ENCODE results near the gene CYP2S1.
"Not testable (repeated sequence)": the region's sequence is repeated elsewhere in the genome, so short reads cannot be mapped to it uniquely, and the experiment has no call there.

Gene CYP2S1

GRCh38 chr19:41195675-41196497, 2.9 kb downstream of the CYP2S1 start:
- DNase-seq, result no peak

- DNase-seq, result no peak
These were observed 5.5 kb downstream of the CYP2S1 start for GRCh38 chr19:41198559-41198958.

DNA sequence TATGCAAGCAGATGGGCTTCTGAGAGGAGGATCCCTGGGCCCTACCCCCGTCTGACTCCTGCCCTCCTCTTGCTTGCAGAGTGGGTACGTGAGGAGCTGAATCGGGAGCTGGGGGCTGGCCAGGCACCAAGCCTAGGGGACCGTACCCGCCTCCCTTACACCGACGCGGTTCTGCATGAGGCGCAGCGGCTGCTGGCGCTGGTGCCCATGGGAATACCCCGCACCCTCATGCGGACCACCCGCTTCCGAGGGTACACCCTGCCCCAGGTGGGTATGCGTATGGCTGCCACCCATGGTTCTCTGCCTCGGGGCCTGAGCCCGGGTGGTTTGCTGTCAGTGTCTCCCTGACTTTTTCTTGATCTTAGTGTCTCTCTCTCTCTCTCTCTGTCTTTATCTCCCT, 10.4 kb downstream of the CYP2S1 start:
- DNase-seq, result no peak

- DNase-seq, result not testable (repeated sequence)
These were observed 11.3 kb downstream of the CYP2S1 start for GRCh38 chr19:41204338-41204737.

- no peak for DNase-seq
These were observed 13.0 kb downstream of the CYP2S1 start for GRCh38 chr19:41205995-41206394.

- DNase-seq, result no peak
These were observed 13.4 kb downstream of the CYP2S1 start for GRCh38 chr19:41206456-41206855.

DNA sequence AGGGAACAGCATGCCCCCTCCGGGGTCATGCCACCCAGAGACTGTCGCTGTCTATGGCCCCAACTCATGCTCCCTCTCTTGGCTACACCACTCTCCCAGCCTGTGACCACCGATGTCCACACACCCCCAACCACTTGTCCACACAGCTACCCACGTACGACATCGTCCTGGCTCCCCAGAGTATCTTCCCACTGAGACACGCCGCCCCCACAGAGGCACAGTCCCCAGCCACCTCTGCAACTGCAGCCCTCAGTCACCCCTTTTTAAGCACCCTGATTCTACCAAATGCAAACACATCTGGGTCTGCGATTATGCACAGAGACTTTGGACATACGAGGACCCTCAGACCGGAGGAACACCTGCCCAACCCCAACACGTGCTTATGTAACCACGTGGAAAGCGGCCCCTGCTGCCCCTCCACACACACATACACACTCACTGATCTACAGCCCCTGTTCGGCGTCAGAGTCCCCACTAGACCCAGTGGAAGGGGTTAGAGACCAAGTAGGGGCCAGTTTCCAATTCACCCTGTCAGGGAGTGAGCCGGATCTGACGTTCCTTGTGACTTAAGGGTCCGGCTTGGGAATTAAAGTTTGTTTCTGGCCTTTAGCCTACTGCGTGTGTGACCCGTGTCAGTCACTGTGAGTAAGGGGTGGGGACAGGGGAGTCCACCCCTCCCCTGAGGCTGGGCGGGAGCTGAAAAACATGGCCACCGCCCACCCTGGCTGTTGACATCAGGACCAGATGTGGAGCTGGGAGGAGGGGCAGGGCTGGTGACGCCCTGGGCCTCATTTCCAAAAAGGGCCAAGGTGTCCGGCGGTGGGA, 14.1 kb downstream of the CYP2S1 start:
- no peak for DNase-seq

DNA sequence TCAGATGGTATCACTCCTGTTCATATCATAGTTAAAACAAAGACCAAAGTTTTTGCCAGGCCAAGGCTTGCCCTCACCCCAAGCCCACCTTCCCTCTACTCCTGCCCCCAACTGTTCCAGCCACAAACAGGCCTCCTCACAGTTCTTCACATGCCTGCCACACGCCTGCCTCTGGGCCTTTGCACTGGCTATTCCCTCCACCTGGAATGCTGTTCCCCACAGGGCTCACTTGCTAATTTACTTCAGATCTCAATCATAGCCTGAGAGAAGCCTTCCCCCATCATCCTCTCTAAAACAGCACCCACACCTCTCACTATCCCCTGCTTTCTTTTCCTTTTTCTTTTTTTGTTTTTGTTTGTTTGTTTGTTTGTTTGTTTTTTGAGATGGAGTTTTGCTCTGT, 21.1 kb downstream of the CYP2S1 start:
- no peak for DNase-seq

GRCh38 chr19:41217741-41218140, 24.7 kb downstream of the CYP2S1 start:
- no peak for DNase-seq

DNA sequence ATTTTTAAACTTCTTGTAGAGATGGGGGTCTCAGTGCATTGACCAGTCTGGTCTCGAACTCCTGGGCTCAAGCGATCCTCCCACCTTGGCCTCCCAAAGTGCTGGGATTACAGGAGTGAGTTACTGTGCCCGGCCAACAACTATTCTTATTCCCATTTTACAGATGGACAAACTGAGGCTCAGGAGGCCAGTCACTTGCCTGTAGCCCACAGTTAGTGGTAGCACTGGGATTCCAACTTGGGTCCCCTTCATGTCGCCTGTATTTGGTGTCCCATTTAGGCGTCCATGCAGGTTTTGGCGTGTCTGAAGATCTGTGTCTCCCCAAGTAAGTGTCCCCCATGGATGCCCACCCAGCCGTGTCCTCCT, 25.2 kb downstream of the CYP2S1 start:
- no peak for DNase-seq

DNA sequence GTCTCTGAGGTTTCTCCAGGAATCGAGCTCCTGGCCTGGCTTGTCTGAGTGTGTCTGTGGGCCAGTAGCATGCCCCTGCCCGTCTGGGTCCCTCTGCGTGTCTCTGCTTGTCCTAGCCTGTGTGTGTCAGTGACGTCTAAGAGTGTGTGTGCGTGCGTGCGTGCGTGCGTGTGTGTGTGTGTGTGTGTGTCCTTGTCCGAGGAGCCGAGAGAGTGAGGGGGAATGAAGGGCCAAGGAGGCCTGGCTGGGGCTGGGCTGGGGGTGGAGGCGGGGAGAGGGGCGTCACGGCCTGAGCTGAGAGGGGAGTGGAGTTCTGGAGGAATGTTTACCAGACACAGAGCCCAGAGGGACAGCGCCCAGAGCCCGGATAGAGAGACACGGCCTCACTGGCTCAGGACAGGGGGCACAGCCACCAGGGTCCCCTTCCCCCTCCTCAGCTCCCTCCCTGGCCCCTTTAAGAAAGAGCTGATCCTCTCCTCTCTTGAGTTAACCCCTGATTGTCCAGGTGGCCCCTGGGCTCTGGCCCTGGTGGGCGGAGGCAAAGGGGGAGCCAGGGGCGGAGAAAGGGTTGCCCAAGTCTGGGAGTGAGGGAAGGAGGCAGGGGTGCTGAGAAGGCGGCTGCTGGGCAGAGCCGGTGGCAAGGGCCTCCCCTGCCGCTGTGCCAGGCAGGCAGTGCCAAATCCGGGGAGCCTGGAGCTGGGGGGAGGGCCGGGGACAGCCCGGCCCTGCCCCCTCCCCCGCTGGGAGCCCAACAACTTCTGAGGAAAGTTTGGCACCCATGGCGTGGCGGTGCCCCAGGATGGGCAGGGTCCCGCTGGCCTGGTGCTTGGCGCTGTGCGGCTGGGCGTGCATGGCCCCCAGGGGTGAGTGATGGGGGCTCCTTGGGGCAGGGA, 25.8 kb downstream of the CYP2S1 start, which contains the start of gene AXL:
AXL (plus strand) TSS at position 609 of the 893 bp plus-strand sequence; CDS start at position 779, 170 bp downstream.
- DNase-seq, result no peak

DNA sequence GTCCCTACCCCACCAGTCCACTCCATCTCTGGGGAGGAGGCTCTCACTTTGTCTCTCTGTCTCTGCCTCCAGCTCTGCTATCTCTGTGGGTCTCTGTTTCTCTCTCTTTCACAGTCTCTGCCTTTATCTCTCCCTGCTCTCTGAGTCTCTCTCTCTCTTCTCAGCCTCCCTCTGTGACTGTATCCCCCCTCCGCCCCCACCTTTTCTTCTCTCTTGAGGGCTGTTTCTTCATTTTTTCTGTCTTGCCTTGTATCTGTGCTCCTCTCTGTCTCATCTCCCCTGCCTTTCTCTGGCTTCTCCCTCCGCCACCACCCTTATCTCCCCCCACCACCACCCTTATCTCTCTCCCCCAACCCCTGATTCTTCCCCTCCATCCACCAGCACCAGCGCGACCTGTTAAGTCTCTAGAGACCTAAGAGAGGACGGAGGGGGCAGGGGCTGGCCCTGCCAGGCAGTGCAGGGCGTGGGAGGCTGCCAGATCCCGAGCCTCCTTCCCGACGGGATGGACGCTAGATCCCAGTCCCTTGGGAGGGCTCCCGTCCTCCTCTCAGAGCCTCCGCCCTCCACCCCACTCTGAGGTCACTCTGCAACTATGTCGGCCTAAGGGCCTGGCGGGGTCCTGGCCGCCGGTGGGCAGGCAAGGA, 27.0 kb downstream of the CYP2S1 start:
- no peak for DNase-seq

GRCh38 chr19:41220811-41221210, 27.8 kb downstream of the CYP2S1 start:
- no peak for DNase-seq

- no peak for DNase-seq
These were observed 28.6 kb downstream of the CYP2S1 start for GRCh38 chr19:41221514-41222205.

- DNase-seq, result no peak
These were observed 29.2 kb downstream of the CYP2S1 start for GRCh38 chr19:41222240-41222639.

GRCh38 chr19:41223431-41224234, 30.6 kb downstream of the CYP2S1 start:
- DNase-seq, result no peak

GRCh38 chr19:41224632-41225031, 31.6 kb downstream of the CYP2S1 start:
- no peak for DNase-seq

DNA sequence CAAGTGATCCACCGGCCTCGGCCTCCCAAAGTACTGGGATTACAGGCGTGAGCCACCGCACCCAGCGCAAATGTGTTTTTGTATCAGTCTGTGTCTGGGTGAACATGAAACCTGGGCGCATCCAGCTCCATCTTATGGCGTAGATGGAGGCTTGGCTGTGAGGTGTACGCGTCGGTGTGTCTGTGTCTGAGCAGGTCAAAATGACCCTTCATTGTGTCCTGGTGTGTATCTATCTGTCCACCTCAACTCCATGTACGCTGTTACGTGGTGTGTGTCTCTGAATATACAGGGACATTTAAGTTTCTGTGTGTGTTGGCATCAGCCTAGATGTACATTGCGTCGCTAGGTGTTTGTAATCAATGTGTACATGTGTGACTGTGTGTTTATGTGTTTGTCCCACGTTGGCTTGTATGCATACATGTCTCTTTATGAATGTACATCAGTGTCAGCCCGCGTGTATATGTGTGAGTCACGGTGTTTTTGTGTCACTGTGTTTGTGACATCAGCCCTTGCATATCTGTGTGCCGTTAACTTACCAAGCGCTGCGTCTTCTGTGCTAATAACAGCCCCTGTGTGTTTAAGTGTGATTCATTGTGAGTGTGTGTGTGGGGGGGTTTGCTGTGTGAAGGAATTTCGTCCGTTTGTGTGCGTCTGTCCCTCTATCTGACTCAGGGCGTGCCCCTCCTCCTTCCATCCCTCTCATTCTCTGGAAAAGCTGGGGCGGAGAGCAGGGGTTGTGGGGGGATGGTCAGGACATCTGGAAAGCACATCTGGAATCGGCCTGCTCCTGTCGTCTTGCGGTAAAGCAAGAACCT, 32.4 kb downstream of the CYP2S1 start:
- no peak for DNase-seq

DNA sequence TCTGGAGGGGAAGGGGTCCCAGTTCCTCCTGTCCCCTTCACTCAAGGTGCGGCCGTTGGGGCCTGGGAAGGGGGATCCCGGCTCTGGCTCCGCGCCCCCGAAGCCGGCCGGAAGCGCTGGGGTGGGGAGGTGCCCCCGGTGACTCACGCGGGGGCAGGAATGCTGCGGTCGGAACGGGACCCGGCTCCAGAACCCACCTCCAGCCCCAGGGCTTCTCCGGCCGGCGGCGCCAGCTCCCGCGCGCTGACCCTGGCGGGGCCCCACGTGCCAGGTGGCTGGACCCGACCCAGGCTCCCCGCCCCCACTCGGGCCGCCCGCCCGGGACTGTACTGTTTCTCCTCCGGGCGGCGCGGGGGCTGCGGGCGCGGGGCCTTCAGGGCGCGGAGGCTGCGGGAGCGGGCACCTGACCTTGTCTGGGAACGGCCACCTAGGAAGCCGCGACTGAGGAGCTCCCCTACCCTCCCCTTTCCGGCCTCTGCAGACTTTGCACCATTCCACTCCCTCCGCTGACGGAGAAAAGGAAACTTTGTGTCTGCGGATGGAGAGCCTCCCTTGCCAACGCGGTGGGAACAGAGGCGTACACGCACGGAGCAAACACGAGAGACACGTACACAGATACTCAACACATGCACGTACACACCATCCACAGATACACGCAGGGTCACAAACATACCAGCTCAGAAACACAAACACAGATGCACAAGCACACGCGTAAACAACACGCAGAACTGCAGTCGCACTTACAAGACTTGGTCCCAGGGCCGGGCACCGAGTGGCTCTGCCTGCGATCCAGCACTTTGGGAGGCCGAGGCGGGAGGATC, 33.2 kb downstream of the CYP2S1 start:
- no peak for DNase-seq

Data from NCI-H187 treated with DMSO at 0.1 percent for 48 hours (cell line).